ENCODE results near the gene RAG1.

RAG1 gene

DNA sequence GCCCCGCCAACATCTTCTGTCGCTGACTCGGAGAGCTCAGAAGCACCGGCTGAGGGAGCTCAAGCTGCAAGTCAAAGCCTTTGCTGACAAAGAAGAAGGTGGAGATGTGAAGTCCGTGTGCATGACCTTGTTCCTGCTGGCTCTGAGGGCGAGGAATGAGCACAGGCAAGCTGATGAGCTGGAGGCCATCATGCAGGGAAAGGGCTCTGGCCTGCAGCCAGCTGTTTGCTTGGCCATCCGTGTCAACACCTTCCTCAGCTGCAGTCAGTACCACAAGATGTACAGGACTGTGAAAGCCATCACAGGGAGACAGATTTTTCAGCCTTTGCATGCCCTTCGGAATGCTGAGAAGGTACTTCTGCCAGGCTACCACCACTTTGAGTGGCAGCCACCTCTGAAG, 6.7 kb downstream of the RAG1 start:
- TF ChIP-seq, protein P1, sequence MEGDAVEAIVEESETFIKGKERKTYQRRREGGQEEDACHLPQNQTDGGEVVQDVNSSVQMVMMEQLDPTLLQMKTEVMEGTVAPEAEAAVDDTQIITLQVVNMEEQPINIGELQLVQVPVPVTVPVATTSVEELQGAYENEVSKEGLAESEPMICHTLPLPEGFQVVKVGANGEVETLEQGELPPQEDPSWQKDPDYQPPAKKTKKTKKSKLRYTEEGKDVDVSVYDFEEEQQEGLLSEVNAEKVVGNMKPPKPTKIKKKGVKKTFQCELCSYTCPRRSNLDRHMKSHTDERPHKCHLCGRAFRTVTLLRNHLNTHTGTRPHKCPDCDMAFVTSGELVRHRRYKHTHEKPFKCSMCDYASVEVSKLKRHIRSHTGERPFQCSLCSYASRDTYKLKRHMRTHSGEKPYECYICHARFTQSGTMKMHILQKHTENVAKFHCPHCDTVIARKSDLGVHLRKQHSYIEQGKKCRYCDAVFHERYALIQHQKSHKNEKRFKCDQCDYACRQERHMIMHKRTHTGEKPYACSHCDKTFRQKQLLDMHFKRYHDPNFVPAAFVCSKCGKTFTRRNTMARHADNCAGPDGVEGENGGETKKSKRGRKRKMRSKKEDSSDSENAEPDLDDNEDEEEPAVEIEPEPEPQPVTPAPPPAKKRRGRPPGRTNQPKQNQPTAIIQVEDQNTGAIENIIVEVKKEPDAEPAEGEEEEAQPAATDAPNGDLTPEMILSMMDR (IDR thresholded peaks at IDR 0.05; ENCODE audit: low read depth, low read length, missing control alignments): no peak
- H3K4me3 ChIP-seq (ENCODE audit: low read depth, low read length): no peak overlapping the region
- no peak for DNase-seq (ENCODE audit: low read depth)

- TF ChIP-seq, protein P1 (IDR thresholded peaks at IDR 0.05; ENCODE audit: low read depth, low read length, missing control alignments): no peak
- DNase-seq (ENCODE audit: low read depth): no peak
These were observed 9.6 kb downstream of the RAG1 start for GRCh38 chr11:36577373-36577772.

DNA sequence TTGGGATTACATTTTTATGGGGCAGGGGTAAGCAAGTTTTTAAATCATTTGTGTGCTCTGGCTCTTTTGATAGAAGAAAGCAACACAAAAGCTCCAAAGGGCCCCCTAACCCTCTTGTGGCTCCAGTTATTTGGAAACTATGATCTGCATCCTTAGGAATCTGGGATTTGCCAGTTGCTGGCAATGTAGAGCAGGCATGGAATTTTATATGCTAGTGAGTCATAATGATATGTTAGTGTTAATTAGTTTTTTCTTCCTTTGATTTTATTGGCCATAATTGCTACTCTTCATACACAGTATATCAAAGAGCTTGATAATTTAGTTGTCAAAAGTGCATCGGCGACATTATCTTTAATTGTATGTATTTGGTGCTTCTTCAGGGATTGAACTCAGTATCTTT, 10.1 kb downstream of the RAG1 start:
- no peak overlapping the region for H3K4me3 ChIP-seq (ENCODE audit: low read depth, low read length)
- TF ChIP-seq, protein P1 (IDR thresholded peaks at IDR 0.05; ENCODE audit: low read depth, low read length, missing control alignments): no peak
- no peak for DNase-seq (ENCODE audit: low read depth)

More at GRCh38 chr11:36577373-36577772, 9.6 kb downstream of the RAG1 start:
- no peak overlapping the region for H3K4me3 ChIP-seq (ENCODE audit: low read depth, low read length)

DNA sequence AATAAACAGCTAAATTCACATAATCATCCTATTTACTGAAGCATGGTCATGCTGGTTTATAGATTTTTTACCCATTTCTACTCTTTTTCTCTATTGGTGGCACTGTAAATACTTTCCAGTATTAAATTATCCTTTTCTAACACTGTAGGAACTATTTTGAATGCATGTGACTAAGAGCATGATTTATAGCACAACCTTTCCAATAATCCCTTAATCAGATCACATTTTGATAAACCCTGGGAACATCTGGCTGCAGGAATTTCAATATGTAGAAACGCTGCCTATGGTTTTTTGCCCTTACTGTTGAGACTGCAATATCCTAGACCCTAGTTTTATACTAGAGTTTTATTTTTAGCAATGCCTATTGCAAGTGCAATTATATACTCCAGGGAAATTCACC, 10.7 kb downstream of the RAG1 start:
- TF ChIP-seq, protein P1 (IDR thresholded peaks at IDR 0.05; ENCODE audit: low read depth, low read length, missing control alignments): no peak
- H3K4me3 ChIP-seq (ENCODE audit: low read depth, low read length): no peak overlapping the region
- DNase-seq (ENCODE audit: low read depth): no peak

DNA sequence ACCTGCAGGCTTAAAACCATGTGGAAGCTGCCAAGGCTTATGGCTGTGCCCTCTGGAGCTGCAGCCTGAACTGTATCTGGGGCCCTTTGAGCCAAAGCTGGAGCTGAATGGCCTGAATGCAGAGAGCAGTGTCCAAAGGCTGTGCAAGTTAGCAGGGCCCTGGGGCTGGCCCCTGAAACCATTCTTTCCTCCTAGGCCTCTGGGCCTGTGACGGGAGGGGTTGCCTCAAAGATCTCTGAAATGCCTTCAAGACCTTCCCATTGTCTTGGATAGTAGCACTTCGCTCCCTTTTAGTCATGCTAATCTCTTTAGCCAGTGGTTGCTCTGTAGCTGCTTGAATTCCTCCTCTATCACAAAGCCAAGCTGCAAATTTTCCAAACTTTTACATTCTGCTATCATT, 13.7 kb downstream of the RAG1 start:
- DNase-seq (ENCODE audit: low read depth): no peak
- no peak overlapping the region for H3K4me3 ChIP-seq (ENCODE audit: low read depth, low read length)
- TF ChIP-seq, protein P1 (IDR thresholded peaks at IDR 0.05; ENCODE audit: low read depth, low read length, missing control alignments): no peak

- TF ChIP-seq, protein P1 (IDR thresholded peaks at IDR 0.05; ENCODE audit: low read depth, low read length, missing control alignments): no peak
- no peak for DNase-seq (ENCODE audit: low read depth)
- H3K4me3 ChIP-seq (ENCODE audit: low read depth, low read length): no peak overlapping the region
These were observed 15.9 kb downstream of the RAG1 start for GRCh38 chr11:36583667-36584066.

DNA sequence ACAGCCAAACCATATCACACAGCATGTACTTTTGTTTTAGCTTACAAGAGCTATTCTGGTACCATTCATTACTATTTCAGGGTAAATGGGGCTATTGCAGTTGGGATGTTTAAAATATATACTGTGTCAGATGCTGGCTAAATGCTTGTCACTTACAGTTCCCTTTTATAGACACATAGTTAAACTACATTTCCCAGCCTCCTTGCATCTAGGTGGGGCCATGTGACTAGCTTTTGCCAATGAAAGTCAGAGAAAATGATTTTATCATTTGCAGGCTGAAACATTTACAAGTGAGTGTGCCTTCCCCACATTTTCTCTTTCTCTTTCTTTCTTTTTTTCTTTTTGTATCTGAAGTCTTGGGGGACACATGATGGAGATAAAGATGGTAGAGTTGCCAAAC, 18.7 kb downstream of the RAG1 start:
- H3K4me3 ChIP-seq (ENCODE audit: low read depth, low read length): no peak overlapping the region
- TF ChIP-seq, protein P1 (IDR thresholded peaks at IDR 0.05; ENCODE audit: low read depth, low read length, missing control alignments): no peak
- no peak for DNase-seq (ENCODE audit: low read depth)

Measured in GM12864 (cell line).